Measurements from ENCODE around the gene RHOT1.
A peak's percentile ranks its signal among the peaks of the same experiment; 100 is the strongest.
"Not testable (repeated sequence)": the region's sequence is repeated elsewhere in the genome, so short reads cannot be mapped to it uniquely, and the experiment has no call there.

The RHOT1 gene

DNA sequence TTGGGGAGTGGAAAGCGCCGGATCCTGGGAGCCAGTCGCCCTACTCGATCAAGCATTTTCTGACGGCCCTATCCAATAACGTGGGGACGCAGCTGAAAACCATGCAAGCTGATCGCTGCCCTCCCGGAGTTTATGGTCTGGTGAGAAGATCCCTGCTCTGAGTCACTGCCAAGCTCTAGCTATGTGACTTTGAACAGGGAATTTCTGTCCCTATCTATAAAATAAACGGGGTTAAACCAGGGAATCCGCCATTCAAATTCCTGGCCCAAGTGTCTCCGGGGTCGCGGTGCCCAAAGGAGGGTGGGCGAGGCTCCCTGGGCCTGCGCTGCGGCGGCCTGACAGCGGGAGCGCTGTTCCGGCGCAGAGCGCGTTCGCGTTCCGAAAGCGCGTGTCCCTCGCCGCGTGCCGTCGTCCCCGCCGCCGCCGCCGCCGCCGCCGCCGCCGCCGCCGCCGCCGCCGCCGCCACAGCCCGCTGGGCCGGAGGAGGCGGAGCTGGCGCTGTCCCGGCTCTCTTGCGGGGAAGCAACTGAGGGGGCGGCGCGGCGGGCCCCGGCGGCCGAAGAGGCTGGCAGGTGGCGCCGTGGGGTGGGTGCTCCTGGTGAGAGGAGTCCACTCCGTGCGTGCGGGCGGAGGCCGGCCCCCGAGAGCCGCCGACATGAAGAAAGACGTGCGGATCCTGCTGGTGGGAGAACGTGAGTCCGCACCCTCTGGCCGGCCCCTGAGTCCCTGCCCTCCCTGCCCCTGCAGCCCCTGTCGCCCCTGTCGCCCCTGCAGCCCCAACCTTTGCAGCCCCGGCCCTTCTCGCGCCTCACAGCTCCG, at the start of gene RHOT1:
Gene RHOT1, plus strand, starts transcription at position 465 of the 819 bp plus-strand sequence. Its CDS starts 191 bp downstream, at position 656.
- peak within 1 kb of the TSS; percentile 96 for H3K4me3 ChIP-seq (ENCODE audit: low read depth, low read length)
- DNase-seq (ENCODE audit: low read depth): peak; percentile 76

DNA sequence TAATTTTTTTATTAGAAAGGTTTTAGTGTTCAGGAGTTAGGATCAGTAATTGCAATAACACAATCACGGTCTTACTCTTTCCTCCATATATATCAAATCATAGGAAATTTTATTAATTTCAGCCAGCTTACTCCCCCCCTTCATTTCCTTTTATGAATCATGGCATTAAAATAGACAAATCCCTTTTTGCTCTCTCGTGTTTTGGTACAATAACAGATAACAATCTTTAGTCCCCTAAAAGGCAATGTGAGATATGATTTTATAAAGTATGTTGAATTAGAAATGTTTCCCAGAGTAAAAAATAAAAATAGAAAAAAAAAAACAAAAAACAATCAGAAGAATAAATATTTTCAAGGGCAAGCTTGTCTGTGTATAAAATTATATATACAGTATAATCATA, 42.6 kb upstream of the RHOT1 start:
- no peak for DNase-seq (ENCODE audit: low read depth)
- no peak overlapping the region for H3K4me3 ChIP-seq (ENCODE audit: low read depth, low read length)

DNA sequence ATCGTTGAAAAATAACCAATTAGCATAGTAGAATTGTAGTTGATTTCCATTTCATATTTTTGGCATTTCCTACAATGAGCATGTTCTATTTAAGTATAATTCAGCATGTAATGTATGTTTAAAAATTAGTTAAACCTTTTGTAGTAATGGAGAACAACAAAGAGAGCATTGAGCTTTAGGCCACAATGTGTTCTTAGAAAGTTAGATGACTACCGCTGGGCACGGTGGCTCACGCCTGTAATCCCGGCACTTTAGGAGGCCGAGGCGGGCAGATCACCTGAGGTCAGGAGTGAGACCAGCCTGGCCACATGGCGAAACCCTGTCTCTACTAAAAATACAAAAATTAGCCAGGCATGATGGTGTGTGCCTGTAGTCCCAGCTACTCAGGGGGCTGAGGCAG, 42.0 kb upstream of the RHOT1 start:
- not testable (repeated sequence) for H3K4me3 ChIP-seq (ENCODE audit: low read depth, low read length); DNase-seq (ENCODE audit: low read depth)

- DNase-seq (ENCODE audit: low read depth): no peak
- no peak overlapping the region for H3K4me3 ChIP-seq (ENCODE audit: low read depth, low read length)
Measured at GRCh38 chr17:32100971-32101631, 41.2 kb upstream of the RHOT1 start.

DNA sequence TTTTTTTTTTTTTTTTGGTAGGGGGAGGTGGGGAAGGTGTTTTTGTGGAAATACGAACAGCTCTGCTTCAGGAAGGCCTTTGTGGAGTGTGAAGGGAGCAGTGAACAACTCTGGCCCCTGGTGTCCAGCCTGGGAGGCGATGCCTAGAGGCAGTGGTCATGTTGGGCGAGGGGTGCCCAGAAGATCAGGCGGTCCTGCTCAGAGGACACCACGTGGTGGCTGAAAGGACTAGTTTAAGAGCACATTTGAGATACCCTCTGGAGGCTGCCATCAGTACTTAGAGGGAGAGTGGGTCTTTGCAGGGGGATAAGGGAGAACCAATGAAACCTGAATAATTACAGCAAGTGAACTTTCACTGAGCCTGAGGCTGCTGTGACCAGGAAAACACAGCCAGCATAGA, 40.1 kb upstream of the RHOT1 start:
- no peak overlapping the region for H3K4me3 ChIP-seq (ENCODE audit: low read depth, low read length)
- no peak for DNase-seq (ENCODE audit: low read depth)

DNA sequence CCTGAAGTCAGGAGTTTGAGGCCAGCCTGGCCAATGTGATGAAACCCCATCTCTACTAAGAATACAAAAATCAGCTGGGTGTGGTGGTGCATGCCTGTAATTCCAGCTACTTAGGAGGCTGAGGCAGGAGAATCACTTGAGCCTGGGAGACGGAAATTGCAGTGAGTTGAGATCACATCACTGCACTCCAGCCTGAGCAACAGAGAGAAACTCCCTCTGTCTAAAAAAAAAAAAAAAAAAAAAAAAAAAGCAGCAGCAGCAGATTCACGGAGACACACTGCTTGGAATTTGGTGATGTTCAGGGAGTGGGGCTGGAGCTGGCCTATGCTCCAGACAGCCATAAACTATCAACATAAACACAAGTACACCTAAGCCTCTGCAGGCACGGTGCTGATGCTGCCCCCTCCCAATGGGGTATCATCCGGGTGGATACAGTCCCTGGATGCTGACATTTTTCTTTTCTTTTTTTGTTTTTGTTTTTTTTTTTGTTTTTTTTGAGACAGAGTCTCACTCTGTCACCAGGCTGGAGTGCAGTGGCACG, 39.6 kb upstream of the RHOT1 start:
- no peak for DNase-seq (ENCODE audit: low read depth)
- no peak overlapping the region for H3K4me3 ChIP-seq (ENCODE audit: low read depth, low read length)

GRCh38 chr17:32103476-32104113, 38.7 kb upstream of the RHOT1 start:
- H3K4me3 ChIP-seq (ENCODE audit: low read depth, low read length): no peak overlapping the region
- DNase-seq (ENCODE audit: low read depth): no peak

DNA sequence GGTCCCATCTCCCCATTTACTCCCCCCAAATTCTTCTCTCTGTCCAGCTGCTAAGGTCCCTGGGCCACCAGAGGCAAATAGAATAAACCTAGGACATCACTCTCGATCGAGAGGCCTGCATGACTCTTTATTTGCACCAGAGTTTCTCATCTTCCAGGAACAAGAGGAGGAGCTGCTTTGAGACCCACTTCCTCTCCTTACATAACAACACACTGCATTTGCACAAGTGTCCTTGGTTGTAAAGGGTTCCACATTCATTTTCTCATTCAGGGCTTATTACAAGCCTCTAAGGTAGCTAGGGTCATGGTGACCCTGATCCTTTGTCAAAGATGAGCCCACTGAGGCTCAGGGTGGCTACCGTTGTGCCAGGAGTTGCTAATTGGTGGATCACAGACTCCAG, 38.1 kb upstream of the RHOT1 start:
- DNase-seq (ENCODE audit: low read depth): no peak
- no peak overlapping the region for H3K4me3 ChIP-seq (ENCODE audit: low read depth, low read length)

DNA sequence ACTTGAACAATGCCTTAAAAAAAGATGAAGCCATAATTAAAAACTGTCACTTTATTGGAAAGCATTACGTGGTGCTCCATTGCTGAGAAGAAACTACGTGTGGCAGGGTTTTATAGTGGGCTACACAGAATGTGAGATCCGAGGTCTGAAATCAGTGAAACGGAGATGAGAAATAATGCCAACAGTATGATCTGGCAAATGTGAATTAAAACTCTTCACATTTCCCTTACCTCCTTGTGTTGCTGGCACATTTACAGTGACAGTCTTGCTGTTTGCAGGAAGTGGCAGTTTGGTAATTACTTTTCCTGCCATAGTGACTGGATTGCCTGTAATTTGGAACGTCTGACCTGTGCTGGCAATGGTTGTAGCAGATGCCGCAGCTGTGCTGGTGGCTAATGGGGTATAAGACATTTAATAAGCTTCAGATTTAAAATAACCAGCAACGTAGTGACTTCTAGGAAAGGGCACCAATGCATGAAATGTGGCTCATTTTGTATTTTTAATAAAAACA, 35.8 kb upstream of the RHOT1 start:
- DNase-seq (ENCODE audit: low read depth); H3K4me3 ChIP-seq (ENCODE audit: low read depth, low read length): not testable (repeated sequence)

- H3K4me3 ChIP-seq (ENCODE audit: low read depth, low read length); DNase-seq (ENCODE audit: low read depth): not testable (repeated sequence)
Measured at GRCh38 chr17:32107194-32107593, 35.1 kb upstream of the RHOT1 start.

DNA sequence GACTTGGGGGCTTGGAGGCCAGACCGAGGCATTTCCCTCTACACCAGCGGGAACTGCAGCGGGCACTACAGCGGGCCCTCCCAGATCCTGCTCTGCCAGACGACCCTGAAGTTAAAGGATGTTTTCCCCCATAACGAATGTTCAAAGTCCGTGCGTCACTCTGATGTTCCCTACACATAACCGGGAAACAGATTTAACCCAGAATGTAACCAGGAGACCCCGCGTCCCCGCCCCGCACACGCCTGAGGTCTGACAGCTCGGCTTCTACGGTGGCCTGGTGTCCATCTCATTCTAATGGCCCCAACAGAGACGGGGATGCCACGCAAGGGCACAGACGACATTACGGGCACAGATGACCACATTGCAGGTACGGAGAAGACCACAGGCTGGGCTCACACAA, 31.7 kb upstream of the RHOT1 start:
- no peak overlapping the region for H3K4me3 ChIP-seq (ENCODE audit: low read depth, low read length)
- DNase-seq (ENCODE audit: low read depth): no peak

- peak; percentile 35 for DNase-seq (ENCODE audit: low read depth)
- H3K4me3 ChIP-seq (ENCODE audit: low read depth, low read length): no peak overlapping the region
Measured at GRCh38 chr17:32111141-32111771, 31.0 kb upstream of the RHOT1 start.

GRCh38 chr17:32112416-32112815, 29.9 kb upstream of the RHOT1 start:
- DNase-seq (ENCODE audit: low read depth): no peak

DNA sequence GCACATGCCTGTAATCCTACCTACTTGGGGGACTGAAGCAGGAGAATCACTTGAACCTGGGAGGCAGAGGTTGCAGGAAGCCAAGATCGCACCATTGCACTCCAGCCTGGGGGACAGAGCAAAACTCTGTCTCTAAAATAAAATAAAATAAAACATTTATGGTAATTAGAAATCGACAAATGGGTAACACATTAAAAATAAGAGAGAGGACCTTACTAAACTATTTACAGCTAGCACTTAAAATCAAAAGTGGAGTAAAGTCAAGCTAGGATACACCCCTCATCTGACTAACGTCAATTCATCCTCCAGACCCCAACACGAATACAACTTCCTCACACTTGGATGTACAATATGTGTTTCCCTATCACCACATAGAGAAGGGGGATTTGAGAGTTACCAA, 27.8 kb upstream of the RHOT1 start:
- H3K4me3 ChIP-seq (ENCODE audit: low read depth, low read length): no peak overlapping the region
- no peak for DNase-seq (ENCODE audit: low read depth)

More at GRCh38 chr17:32112416-32112815, 29.9 kb upstream of the RHOT1 start:
- no peak overlapping the region for H3K4me3 ChIP-seq (ENCODE audit: low read depth, low read length)

DNA sequence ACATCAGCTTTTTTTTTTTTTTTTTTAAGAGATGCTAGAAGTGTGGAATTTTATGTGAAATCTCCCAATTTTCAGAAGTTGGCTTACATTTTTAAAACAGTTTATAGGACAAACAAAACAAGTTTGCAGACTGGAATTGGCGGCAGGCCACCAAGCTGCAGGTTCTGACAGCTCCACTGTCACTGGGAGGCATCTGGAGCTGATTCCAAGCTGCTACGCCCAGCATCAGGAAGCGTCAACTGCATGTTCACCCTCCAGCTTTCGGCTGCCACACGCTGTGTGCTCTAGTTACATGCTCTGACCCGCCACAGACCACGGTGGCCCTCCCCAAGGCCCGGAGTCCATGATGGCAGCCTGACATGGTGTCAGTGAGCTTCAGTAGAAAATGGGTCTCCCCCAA, 26.8 kb upstream of the RHOT1 start:
- not testable (repeated sequence) for DNase-seq (ENCODE audit: low read depth); H3K4me3 ChIP-seq (ENCODE audit: low read depth, low read length)

DNA sequence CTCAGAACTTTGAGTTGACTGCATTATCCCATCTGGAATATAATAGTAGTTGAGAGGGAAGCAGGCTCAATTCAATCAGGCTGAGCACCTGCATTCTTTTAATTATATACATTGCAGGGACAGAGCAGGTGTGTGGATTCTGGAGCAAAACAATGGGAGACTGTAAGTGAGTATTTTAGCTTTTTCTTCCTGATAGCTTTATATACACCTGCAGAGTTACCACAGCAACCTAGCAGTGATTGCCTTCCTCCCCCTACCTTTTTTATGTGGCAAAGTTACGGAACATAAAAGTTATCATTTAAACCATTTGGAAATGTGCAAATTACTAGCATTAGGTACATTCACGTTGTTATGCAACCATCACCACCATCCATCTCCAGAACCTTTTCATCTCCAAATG, 25.4 kb upstream of the RHOT1 start:
- no peak overlapping the region for H3K4me3 ChIP-seq (ENCODE audit: low read depth, low read length)
- DNase-seq (ENCODE audit: low read depth): no peak

- DNase-seq (ENCODE audit: low read depth): no peak
- H3K4me3 ChIP-seq (ENCODE audit: low read depth, low read length): no peak overlapping the region
Measured at GRCh38 chr17:32117399-32117798, 24.9 kb upstream of the RHOT1 start.

DNA sequence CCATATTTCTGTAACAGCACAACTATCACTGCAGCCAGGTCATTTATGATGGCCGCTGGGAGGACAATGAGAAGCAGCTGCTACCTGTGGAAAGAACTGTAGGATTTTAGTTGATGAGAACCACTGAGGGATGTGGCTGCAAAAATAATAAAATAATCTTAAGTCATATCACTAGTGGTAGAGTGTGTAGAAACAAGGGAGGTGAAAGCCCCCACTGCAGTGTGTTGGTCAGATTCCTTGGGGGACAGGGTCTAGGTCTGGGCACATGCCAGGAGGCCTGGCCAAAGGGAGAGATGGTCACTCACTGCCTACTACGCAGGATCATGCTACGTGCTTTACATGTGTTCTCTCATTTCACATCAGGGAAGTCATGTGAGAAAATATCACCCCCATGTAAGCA, 24.2 kb upstream of the RHOT1 start:
- DNase-seq (ENCODE audit: low read depth); H3K4me3 ChIP-seq (ENCODE audit: low read depth, low read length): not testable (repeated sequence)

- H3K4me3 ChIP-seq (ENCODE audit: low read depth, low read length): no peak overlapping the region
- no peak for DNase-seq (ENCODE audit: low read depth)
Measured at GRCh38 chr17:32118835-32119234, 23.5 kb upstream of the RHOT1 start.

DNA sequence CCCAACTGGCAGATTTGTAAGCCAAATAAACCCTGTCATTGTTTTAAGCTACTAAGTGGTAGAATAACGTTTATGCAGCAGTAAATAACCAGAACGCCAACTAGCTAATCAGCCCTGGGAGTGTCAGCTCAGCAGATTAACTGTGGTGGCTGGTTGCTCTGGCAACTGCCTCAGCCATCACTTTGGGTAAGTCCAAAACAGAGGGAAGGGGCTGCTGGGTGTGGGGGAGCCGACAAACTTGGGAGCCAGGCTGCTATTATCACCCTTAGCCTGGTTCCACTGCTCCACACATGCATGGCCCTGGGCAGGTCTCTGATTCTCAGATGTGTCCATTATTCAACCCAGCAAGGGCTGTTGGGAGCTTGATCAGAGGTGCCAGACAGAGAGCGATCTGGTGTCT, 22.2 kb upstream of the RHOT1 start:
- DNase-seq (ENCODE audit: low read depth): no peak
- no peak overlapping the region for H3K4me3 ChIP-seq (ENCODE audit: low read depth, low read length)

All from skeletal muscle cell (primary cell).